Measurements from ENCODE around the gene ABHD12.
A peak's percentile ranks its signal among the peaks of the same experiment; 100 is the strongest.

ABHD12 gene

DNA sequence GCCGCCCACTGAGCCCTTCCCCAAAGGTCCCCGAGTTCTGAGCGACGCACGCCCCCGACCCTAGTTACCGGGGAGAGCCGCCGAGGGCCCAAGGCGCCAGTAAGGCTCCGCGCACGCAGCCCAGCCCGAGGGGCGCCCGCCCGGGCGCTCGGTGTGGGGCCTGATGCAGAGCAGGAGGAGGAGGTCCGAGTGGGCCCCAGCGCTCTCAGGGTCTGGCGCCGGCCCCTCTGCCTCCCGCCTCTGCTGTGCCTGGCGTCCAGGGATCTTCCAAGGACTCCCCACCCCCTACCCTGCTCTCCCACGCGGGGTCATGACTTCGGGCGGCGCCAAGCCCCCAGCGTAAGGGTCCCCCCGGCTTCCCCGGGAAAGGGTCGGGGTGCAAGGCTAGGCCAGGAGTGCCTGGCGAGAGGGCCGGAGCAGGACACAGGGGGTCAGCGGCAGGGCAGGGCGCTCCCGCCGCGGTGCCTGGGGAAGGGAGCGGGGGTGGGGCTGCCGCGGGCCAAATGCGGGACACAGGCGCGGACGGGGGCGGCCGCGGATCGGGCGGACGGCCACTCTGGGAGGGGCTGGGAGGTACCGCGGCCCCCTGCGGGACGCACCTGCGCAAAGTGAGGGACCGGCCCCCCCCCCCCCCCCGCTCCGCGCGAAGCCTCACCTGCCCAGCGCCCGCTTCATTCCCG lies 637 bp downstream of the ABHD12 start:
- peak overlapping the region; percentile 64 for H3K27ac ChIP-seq (replicated peaks)
- H3K27me3 ChIP-seq (ENCODE audit: insufficient read depth, poor library complexity, severe bottlenecking) = no peaks in the 10 kb centered on the region
- peak in 1 of 2 experiments; percentile 24 for DNase-seq (ENCODE audit: low read depth in 1 of 2, low spot score in 1 of 2)
- TF ChIP-seq REST (IDR thresholded peaks at IDR 0.05; ENCODE audit: insufficient replicate concordance, low read depth) = no peak
- TF ChIP-seq GABPA (IDR thresholded peaks at IDR 0.05; ENCODE audit: low read depth) = no peak
- no peak for TF ChIP-seq SPI1 (IDR thresholded peaks at IDR 0.05; ENCODE audit: borderline replicate concordance, low read depth)
- no peak for TF ChIP-seq CTCF (IDR thresholded peaks at IDR 0.05; ENCODE audit: insufficient read depth, low read length)
- TF ChIP-seq POLR2AphosphoS5 (IDR thresholded peaks at IDR 0.05; ENCODE audit: low read depth) = no peak
- peak overlapping the region; percentile 96 for H3K4me3 ChIP-seq (replicated peaks; ENCODE audit: insufficient read depth, low read length)

DNA sequence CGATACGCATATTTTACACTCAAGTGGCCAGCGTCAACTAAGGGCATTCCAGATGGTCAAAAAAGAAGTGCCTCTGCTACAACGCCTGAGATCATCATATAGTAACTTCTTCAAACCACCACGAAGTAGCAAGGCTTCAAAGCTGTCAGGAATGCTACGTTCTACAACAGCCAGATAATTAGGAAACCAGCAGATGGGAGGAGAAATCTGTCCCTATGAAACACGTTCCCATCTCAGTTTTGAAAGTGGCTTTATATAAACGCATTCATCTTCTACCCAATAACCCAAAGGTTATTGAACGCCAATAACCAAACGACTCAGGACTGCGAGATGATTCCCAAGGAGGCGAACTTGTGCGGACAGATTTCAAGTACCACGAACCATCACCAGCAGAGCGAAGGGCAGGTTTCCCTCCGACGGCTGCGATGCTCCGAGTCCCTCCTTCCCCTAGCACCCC lies 1.2 kb downstream of the ABHD12 start:
- Histone ChIP-seq H3K27ac (replicated peaks) (no peak overlapping the region), H3K27me3 (ENCODE audit: insufficient read depth, poor library complexity, severe bottlenecking) (no peaks in the 10 kb centered on the region), H3K4me3 (replicated peaks; ENCODE audit: insufficient read depth, low read length) (peak overlapping the region; percentile 96)
- DNase-seq (ENCODE audit: low read depth in 1 of 2, low spot score in 1 of 2) = no peak
- no peak for TF ChIP-seq POLR2AphosphoS5 (IDR thresholded peaks at IDR 0.05; ENCODE audit: low read depth)
- TF ChIP-seq CTCF (IDR thresholded peaks at IDR 0.05; ENCODE audit: insufficient read depth, low read length) = no peak
- TF ChIP-seq SPI1 (IDR thresholded peaks at IDR 0.05; ENCODE audit: borderline replicate concordance, low read depth) = no peak
- no peak for TF ChIP-seq REST (IDR thresholded peaks at IDR 0.05; ENCODE audit: insufficient replicate concordance, low read depth)
- no peak for TF ChIP-seq GABPA (IDR thresholded peaks at IDR 0.05; ENCODE audit: low read depth)

- no peak for TF ChIP-seq SPI1 (IDR thresholded peaks at IDR 0.05; ENCODE audit: borderline replicate concordance, low read depth)
- TF ChIP-seq REST (IDR thresholded peaks at IDR 0.05; ENCODE audit: insufficient replicate concordance, low read depth) = no peak
- TF ChIP-seq CTCF (IDR thresholded peaks at IDR 0.05; ENCODE audit: insufficient read depth, low read length) = no peak
- no peak for TF ChIP-seq POLR2AphosphoS5 (IDR thresholded peaks at IDR 0.05; ENCODE audit: low read depth)
- no peak for TF ChIP-seq GABPA (IDR thresholded peaks at IDR 0.05; ENCODE audit: low read depth)
- Histone ChIP-seq H3K27ac (replicated peaks) (no peak overlapping the region), H3K4me3 (replicated peaks; ENCODE audit: insufficient read depth, low read length) (no peak overlapping the region), H3K27me3 (ENCODE audit: insufficient read depth, poor library complexity, severe bottlenecking) (no peaks in the 10 kb centered on the region)
- no peak for DNase-seq (ENCODE audit: low read depth in 1 of 2, low spot score in 1 of 2)
Measured at GRCh38 chr20:25382704-25383370, 7.8 kb downstream of the ABHD12 start.
